Aorta (tissue), 5 donors: ENCODE data around the gene FNDC3B. TPM values are rescaled to one million over a fixed set of nuclear protein-coding genes. Genes with fewer than 3 reads are reported as not detected.

Source experiments
- ATAC-seq: fragments of 200-7000 bp; cut with Tn5 transposase; one replicate; pipeline ENCODE4 v1.9.1; 2022; ENCODE audit warnings: moderate library complexity; ENCODE audit not compliant: low FRiP score
- DNase-seq, 2 donors: peaks; one replicate each; pipeline ENCODE4 v3.0.0-alpha.2; 2020
- H3K27ac ChIP-seq, 2 donors: one replicate each; pipeline ENCODE4 v1.5.1; 2013; ENCODE audit warnings: low read length in 2 of 2, mild to moderate bottlenecking in 2 of 2, moderate library complexity in 2 of 2, control low read depth in 1 of 2, inconsistent platforms in 1 of 2, low read depth in 1 of 2
- H3K27me3 ChIP-seq, 2 donors: one replicate each; pipeline ENCODE4 v1.6.1; 2013; ENCODE audit warnings: control low read depth in 1 of 2, low read length in 1 of 2, mild to moderate bottlenecking in 1 of 2, moderate library complexity in 1 of 2; ENCODE audit not compliant: insufficient read depth in 2 of 2, control insufficient read depth in 1 of 2
- H3K36me3 ChIP-seq, 2 donors: one replicate each; pipeline ENCODE4 v1.6.1; 2013; ENCODE audit warnings: control low read depth in 1 of 2, low read length in 1 of 2, mild to moderate bottlenecking in 1 of 2; ENCODE audit not compliant: insufficient read depth in 2 of 2, control insufficient read depth in 1 of 2
- H3K4me1 ChIP-seq, 2 donors: one replicate each; pipeline ENCODE4 v1.6.1; 2013; ENCODE audit warnings: low read length in 2 of 2, control low read depth in 1 of 2, mild to moderate bottlenecking in 1 of 2, moderate library complexity in 1 of 2; ENCODE audit not compliant: insufficient read depth in 2 of 2, control insufficient read depth in 1 of 2
- H3K4me3 ChIP-seq, 2 donors: one replicate each; pipeline ENCODE4 v1.5.1; 2013; ENCODE audit warnings: low read length in 2 of 2, control low read depth in 1 of 2, mild to moderate bottlenecking in 1 of 2
- H3K9me3 ChIP-seq: one replicate; pipeline ENCODE4 v1.6.1; 2013; ENCODE audit warnings: mild to moderate bottlenecking, low read length; ENCODE audit not compliant: control insufficient read depth
- WGBS, 2 donors: extraction: QIAGEN DNeasy Blood & Tissue Kit; methylation state at CpG; one replicate each; pipeline ENCODE4 v1.1.7; 2013; 5-methylcytosine and 5-hydroxymethylcytosine counted together
- intact Hi-C, 2 donors: fragments of 100-400 bp; cut with DNase I; formaldehyde crosslinking; loops; one replicate each; pipeline versions ENCODE4 v1.14.2 to v1.15.0; 2022
- polyA plus RNA-seq, 2 donors: library from polyadenylated mRNA; stranded (reverse); fragments of 200-250 nt; gene quantifications; one replicate each; pipeline ENCODE4 v1.2.3, GENCODE V29; 2013
- total RNA-seq, 2 donors: library from RNA; stranded (reverse); fragmentation: NEBNext Ultra II Directional; extraction: Animal tissue kit (Norgen Biotek cat#: 25700); gene quantifications; one replicate each; pipeline ENCODE4 v1.2.1, GENCODE V29; 2021
- donor health status: healthy with polysubstance abuse.
- donor health status: Bipolar disorder and iron deficiency.
- donor health status: DM: no; HTN: no; CAD: no.
- donor health status: DM: no; HTN: no; CAD: no.
- donor health status: DM: yes; HTN: yes; CAD: no.

FNDC3B gene
- total and polyA plus RNA-seq, 4 donors: 12.5 to 239 (median 120) TPM

DNA sequence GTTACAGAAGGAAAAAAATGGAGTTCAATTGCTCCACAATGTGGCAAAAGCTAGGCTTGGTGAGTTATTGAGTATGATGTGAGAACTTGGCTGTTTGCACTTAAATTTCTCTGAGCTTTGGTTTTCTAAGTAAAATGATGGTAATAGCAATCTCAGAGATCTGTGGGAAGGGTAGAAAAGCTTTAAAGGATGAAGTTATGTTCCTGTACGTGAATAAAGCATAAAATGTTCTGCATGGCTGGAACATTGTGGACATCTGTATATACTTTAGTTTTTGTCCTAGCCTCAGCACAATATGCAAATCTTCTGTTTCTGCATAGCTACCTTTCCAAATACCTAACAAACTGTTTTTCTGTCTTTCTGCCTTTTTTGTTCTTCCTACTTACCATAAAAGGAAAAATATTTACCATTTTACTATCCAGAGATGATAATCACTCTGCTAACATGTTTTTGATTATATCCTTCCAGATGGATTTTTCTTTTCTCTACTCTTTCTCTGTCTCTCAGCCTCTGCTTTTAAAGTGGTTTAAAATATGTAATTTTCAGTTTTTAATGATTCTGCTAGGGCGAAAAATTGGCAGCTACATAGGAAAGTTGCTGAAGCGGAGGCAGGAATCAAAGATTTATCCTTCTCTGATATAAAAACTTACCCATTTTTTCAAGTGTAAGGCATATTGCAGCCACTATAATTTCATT is 188.1 kb downstream of the FNDC3B start:
- Histone ChIP-seq H3K4me1 (peaks cover 0 to 4% of the 10 kb centered on the region in 2 donors), H3K27me3 (no peaks in the 10 kb centered on the region), H3K9me3 (no peaks in the 10 kb centered on the region), H3K4me3 (no peak overlapping the region), H3K27ac (no peak overlapping the region), H3K36me3 (no peaks in the 10 kb centered on the region)
- no peak for ATAC-seq
- no peak for DNase-seq
- WGBS, 2 donors: 87 to 91% methylated on average over 3 of the region's 3 CpGs
- intact Hi-C loops: no loop called here

DNA sequence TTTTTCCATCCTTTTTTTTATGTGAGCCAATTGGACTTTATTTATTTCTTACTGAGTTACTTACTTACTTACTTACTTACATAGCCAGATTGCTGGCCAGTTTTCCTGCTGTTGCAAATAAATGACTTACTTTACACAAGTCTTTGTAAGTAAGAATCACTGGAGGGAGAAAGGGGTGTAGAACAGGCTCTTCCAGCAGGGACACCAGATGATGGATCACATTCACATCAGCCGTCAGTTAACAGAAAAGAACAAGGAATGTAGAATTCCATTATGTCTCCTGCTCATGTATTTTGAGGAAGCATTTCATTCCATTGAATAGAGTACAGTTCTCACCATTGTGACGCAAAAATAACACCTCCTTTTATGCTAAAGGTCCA is 188.6 kb downstream of the FNDC3B start:
- ATAC-seq (no peak), DNase-seq (no peak)
- Histone ChIP-seq H3K36me3 (no peaks in the 10 kb centered on the region), H3K27me3 (no peaks in the 10 kb centered on the region), H3K4me3 (no peak overlapping the region), H3K9me3 (no peaks in the 10 kb centered on the region), H3K4me1 (peaks cover 0 to 4% of the 10 kb centered on the region in 2 donors), H3K27ac (no peak overlapping the region)
- 40 to 53% methylated on average over 2 of the region's 2 CpGs for WGBS, 2 donors
- intact Hi-C loops: no loop called here

DNA sequence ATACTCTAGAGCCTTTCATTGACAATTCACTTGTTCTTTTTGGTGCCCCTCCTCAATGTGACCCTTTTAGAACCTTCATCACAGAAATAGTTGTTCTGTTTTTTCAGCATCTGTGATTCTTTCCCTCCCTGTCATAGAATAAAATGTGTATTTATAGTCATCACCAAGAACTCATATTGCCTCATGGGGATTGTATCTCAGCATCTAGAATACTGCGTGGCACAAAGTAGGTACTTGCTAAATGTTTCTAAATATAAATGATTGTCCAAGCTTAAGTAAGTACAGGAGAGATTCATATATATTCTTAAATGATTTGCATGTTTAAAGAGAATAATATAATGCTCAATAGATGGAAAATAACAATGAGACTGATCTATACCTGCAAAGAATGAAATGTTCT is 190.1 kb downstream of the FNDC3B start:
- no peaks in the 10 kb centered on the region for H3K27me3 ChIP-seq
- H3K27ac ChIP-seq: no peak overlapping the region
- no peaks in the 10 kb centered on the region for H3K9me3 ChIP-seq
- no peak for DNase-seq
- WGBS, 2 donors: 4 to 17% methylated on average over 1 of the region's 1 CpG
- no peaks in the 10 kb centered on the region for H3K36me3 ChIP-seq
- intact Hi-C loops: no loop called here
- H3K4me1 ChIP-seq: peaks cover 0 to 4% of the 10 kb centered on the region in 2 donors
- ATAC-seq: no peak
- H3K4me3 ChIP-seq: no peak overlapping the region

DNA sequence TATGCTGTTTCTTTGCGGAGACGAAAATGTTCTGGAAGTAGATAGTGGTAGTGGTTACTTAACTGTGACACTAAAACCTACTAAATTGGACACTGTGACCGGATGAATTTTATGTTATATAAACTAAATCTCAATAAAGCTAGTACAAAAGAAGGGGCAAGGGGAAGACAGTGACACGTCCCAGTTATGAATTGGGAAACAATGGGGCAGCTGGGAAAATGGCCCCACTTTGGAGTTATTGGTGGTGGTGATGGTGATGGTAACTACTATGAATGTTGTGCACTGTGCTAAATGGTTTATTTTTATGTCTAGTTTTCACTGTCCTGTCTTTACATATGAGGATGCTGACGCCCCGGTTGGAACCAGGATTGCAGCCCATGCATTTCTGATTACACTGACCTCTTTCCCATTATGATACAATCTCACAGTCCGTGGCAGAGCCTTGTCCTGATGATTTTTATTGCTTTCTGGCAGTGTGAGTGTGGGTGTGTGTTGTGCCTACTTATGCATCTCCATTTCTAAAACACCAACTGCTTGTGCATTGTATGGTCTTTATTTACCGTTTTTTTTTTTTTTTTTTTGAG is 192.0 kb downstream of the FNDC3B start:
- no peaks in the 10 kb centered on the region for H3K27me3 ChIP-seq
- WGBS, 2 donors: 95 to 97% methylated on average over 8 of the region's 8 CpGs
- intact Hi-C loops: no loop called here
- H3K36me3 ChIP-seq: no peaks in the 10 kb centered on the region
- H3K4me3 ChIP-seq: no peak overlapping the region
- DNase-seq (no peak), ATAC-seq (no peak)
- H3K27ac ChIP-seq: no peak overlapping the region
- no peaks in the 10 kb centered on the region for H3K9me3 ChIP-seq
- H3K4me1 ChIP-seq: peaks cover 0 to 4% of the 10 kb centered on the region in 2 donors

DNA sequence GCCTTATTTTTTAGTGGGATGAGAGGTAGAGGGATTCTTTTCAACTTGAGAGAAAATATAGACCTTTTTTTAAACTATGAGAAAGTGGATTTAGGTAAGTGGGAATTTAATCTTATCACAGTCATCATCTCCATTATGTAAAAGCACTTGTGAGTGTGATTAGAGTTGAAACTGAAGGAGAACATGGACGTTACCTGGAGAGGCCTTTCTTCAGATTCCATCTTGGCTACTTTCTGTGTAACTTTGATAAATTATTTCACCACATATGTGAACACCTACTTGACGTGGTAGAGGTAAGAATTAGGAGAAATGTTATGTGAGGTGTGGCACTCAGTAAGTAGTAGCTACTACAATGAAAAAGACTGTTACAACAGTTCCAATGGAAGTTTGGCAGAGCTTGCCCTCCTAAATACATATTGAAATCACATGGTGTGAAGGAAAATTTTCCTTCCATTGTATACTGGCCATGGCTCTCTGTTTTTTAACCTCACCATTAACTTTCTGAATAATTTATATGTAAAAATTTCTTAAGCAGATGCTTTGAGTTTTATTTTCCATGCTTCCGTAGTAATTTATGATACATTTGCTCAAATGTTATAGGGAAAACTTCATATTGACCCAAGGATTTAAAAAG is 193.3 kb downstream of the FNDC3B start:
- no peaks in the 10 kb centered on the region for H3K36me3 ChIP-seq
- H3K4me3 ChIP-seq: no peak overlapping the region
- intact Hi-C loops: no loop called here
- no peak for ATAC-seq
- DNase-seq: no peak
- H3K4me1 ChIP-seq: peaks cover 0 to 4% of the 10 kb centered on the region in 2 donors
- H3K27ac ChIP-seq: no peak overlapping the region
- 73 to 89% methylated on average over 3 of the region's 3 CpGs for WGBS, 2 donors
- H3K27me3 ChIP-seq: no peaks in the 10 kb centered on the region
- H3K9me3 ChIP-seq: no peaks in the 10 kb centered on the region

DNA sequence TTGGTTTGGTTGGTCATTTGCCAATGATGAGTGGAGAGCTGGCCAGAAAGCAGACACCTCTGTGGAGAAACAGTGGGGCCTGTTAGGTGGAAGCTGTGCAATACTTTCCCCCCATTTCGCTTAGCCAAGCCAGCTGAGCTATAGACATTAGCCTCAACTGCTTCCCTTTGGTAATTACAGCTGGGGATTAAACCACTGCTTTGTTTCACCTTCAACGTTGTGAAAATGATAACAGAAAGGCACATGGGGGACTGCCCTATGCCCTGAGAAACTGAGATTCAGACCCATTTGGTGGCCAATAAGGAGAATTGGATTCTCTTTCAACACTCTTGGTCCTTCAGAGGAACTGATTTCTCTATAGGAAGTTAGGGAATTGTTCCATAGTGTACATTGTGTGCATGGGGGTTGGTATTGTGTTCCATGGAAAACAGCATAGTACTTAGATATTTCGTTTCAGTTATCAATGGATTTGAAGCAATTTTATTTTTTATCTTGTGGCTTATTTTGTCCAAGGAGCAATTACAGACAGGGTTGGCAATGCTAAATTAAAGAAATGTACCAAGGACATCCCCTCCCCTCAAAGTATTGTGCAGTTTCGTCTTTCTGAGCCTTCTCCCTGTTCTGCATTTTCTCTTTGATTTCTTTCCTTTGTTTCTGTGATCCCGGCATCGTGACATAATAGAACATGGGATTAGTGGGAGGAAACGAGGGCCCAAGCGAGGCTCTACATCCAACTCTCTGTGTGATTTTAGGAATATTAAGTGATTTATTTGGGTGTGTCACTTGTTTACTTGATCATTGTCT is 194.3 kb downstream of the FNDC3B start:
- Histone ChIP-seq H3K4me1 (peaks cover 0 to 4% of the 10 kb centered on the region in 2 donors), H3K4me3 (no peak overlapping the region), H3K36me3 (no peaks in the 10 kb centered on the region), H3K27ac (no peak overlapping the region), H3K9me3 (no peaks in the 10 kb centered on the region), H3K27me3 (no peaks in the 10 kb centered on the region)
- DNase-seq: no peak
- intact Hi-C loops: no loop called here
- no peak for ATAC-seq
- 86 to 89% methylated on average over 8 of the region's 8 CpGs for WGBS, 2 donors

DNA sequence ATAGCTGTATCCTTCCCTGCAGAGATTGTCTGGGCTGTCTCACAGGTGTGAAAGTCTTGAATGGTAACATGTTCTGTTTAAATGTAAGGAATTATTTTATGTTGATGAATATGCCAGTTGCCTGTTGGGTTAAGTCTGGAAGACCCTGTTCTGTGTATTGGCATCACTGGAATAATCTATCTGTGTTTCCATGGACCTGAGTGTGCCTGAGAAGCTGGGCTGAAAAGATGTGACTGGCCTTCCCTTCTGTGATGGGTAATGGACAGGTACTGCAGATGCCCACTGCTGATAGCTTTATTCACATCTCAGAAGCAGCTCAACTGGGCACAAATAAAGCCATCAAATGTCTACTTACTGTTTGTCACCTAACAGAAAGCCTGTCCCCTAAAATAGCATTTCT is 196.3 kb downstream of the FNDC3B start:
- ATAC-seq (no peak), DNase-seq (no peak)
- intact Hi-C loops: no loop called here
- H3K4me1 ChIP-seq: peaks cover 0 to 1% of the 10 kb centered on the region in 2 donors
- H3K27ac ChIP-seq: no peak overlapping the region
- no peaks in the 10 kb centered on the region for H3K36me3 ChIP-seq
- H3K4me3 ChIP-seq: no peak overlapping the region
- H3K9me3 ChIP-seq: no peaks in the 10 kb centered on the region
- H3K27me3 ChIP-seq: no peaks in the 10 kb centered on the region

DNA sequence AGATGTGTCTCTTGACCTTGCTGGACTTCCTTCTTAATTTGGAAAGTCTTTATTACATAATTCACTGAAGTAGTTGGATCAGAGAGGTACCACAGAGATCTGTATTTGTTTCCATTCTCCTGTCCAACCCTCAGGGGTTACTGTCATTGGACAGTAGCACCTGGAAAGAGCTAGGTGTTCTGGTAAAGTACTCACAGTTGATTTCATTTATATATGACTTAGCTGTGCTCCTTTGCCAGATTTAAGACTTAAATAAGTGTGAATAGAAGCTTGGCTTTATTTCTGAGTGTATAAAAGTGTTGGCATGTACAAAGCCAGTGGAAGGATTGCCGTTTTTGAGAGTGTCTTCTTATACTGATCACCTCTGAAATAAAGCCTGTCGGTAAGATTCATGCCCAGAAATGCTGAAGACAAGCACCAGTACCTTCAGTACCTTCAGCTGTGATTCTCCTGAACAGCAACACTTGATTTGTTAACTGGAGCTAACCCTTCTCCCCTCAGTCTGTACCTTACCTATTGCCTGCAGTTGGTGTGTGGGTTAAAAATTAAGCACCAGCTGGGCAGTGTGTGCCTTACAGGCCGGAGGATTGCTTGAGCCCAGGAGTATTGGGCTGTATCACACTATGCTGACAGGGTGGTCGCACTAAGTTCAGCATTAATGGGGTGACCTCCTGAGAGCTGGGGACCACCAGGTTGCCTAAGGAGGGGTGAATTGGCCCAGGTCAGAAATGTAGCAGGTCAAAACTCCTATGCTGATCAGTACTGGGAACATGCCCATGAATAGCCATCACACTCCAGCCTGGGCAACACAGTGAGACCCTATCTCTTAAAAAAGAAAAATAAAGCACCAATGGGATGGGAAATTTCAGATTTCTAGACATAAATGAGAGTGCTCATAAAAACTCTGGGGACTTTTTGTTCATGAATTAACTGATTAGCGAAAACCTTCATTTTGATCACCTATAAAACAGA is 197.7 kb downstream of the FNDC3B start:
- intact Hi-C loops: no loop called here
- peak overlapping the region in 1 of 2 donors; percentile 10 for H3K27ac ChIP-seq
- H3K4me3 ChIP-seq: no peak overlapping the region
- H3K27me3 ChIP-seq: no peaks in the 10 kb centered on the region
- peaks cover 1 to 2% of the 10 kb centered on the region in 2 donors for H3K4me1 ChIP-seq
- no peaks in the 10 kb centered on the region for H3K36me3 ChIP-seq
- 76 to 77% methylated on average over 5 of the region's 5 CpGs for WGBS, 2 donors
- H3K9me3 ChIP-seq: no peaks in the 10 kb centered on the region
- DNase-seq (no peak), ATAC-seq (peak; percentile 33)
